ENCODE results near the gene POLR3H.
"Not testable (repeated sequence)": the region's sequence is repeated elsewhere in the genome, so short reads cannot be mapped to it uniquely, and the experiment has no call there.

Gene POLR3H, protein sequence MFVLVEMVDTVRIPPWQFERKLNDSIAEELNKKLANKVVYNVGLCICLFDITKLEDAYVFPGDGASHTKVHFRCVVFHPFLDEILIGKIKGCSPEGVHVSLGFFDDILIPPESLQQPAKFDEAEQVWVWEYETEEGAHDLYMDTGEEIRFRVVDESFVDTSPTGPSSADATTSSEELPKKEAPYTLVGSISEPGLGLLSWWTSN

DNA sequence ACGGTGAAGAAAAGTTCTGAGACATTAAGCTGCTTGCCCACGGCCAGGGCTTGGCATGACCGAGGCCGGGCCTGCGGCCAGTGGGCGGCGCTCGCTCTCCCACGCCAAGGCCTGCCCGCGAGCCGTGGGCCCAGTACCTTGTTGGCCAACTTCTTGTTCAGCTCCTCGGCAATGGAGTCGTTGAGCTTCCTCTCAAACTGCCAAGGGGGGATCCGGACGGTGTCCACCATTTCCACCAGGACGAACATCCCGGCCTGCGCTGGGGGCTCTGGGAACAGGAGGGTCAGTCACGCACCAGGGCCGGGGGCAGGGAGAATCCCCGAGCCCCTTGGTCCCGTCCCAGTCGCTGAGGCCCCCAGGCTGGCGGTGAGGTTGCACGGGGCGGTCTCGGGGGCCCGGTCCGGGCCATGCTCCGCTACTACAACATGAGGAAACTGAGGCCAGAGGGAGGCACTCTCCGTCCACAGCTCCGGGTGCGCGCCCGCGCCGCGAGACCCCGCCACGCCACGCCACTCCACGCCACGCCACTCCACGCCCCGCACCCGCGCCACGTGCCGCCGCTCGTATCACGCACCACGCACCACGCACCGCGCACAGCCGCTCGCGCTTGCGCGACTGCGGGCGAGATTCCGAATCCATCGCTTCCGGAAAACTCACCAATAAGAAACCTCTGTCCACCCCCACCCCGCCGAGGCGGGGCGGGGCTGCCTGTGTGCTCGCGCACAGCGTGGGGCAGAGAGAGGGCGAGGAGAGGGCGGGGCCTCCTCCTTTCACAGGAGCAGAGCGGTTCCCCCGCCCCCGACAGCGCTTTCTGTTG is at the start of gene POLR3H:
POLR3H (minus strand) TSS at position 617 of the 817 bp plus-strand sequence; CDS start at position 248, 369 bp downstream.
- no peaks in the 10 kb centered on the region for H3K27me3 ChIP-seq (ENCODE audit: control insufficient read depth, low read length)
- peak within 1 kb of the TSS; percentile 99 for H3K4me2 ChIP-seq (ENCODE audit: low read length)
- H3F3A ChIP-seq (ENCODE audit: control insufficient read depth, insufficient read depth) = no peaks in the 10 kb centered on the region; the same call in 1 of the 2 replicates
- peaks cover 40% of the 10 kb centered on the region for H3K36me3 ChIP-seq (ENCODE audit: control insufficient read depth, low read length)
- no peaks in the 10 kb centered on the region; the same call in 1 of the 2 replicates for H4K20me1 ChIP-seq (ENCODE audit: control insufficient read depth, insufficient read depth, low read depth, low read length)
- H3K9me3 ChIP-seq (ENCODE audit: control insufficient read depth, insufficient read depth, low read length) = no peaks in the 10 kb centered on the region
- H3K4me1 ChIP-seq (ENCODE audit: control insufficient read depth, low read length) = peaks cover 26% of the 10 kb centered on the region
- H3K79me2 ChIP-seq (ENCODE audit: control insufficient read depth, low read length) = peaks cover 56% of the 10 kb centered on the region
- peak within 1 kb of the TSS; percentile 58 for H3K27ac ChIP-seq (ENCODE audit: low read depth, low read length)
- peak within 1 kb of the TSS; percentile 100 for H3K4me3 ChIP-seq (ENCODE audit: low read length)
- no peaks in the 10 kb centered on the region for H3K9me2 ChIP-seq (replicated peaks; ENCODE audit: control insufficient read depth, low read length)
- no peak for TF ChIP-seq EZH2phosphoT487 (IDR thresholded peaks at IDR 0.05; ENCODE audit: borderline replicate concordance, low read length)
- TF ChIP-seq, protein P1, sequence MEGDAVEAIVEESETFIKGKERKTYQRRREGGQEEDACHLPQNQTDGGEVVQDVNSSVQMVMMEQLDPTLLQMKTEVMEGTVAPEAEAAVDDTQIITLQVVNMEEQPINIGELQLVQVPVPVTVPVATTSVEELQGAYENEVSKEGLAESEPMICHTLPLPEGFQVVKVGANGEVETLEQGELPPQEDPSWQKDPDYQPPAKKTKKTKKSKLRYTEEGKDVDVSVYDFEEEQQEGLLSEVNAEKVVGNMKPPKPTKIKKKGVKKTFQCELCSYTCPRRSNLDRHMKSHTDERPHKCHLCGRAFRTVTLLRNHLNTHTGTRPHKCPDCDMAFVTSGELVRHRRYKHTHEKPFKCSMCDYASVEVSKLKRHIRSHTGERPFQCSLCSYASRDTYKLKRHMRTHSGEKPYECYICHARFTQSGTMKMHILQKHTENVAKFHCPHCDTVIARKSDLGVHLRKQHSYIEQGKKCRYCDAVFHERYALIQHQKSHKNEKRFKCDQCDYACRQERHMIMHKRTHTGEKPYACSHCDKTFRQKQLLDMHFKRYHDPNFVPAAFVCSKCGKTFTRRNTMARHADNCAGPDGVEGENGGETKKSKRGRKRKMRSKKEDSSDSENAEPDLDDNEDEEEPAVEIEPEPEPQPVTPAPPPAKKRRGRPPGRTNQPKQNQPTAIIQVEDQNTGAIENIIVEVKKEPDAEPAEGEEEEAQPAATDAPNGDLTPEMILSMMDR (IDR thresholded peaks at IDR 0.05; ENCODE audit: low read depth, low read length, poor library complexity, severe bottlenecking) = peak; percentile 89

DNA sequence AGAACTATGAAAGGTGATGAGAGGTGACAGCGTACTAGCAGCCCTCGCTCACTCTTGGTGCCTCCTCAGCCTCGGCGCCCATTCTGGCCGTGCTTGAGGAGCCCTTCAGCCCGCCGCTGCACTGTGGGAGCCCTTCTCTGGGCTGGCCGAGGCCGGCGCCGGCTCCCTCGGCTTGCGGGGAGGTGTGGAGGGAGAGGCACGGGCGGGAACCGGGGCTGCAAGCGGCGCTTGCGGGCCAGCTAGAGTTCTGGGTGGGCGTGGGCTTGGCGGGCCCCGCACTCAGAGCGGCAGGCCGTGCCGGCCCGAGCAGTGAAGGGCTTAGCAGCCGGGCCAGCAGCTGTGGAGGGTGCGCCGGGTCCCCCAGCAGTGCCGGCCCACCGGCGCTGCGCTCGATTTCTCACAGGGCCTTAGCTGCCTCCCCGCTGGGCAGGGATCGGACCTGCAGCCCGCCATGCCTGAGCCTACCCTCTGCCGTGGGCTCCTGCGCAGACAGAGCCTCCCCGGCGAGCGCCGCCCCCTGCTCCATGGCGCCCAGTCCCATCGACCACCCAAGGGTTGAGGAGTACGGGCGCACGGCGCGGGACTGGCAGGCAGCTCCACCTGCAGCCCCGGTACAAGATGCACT is 49.2 kb upstream of the POLR3H start:
- H3K4me2 ChIP-seq (ENCODE audit: low read length); H3F3A ChIP-seq (ENCODE audit: control insufficient read depth, insufficient read depth); H3K9me3 ChIP-seq (ENCODE audit: control insufficient read depth, insufficient read depth, low read length); H3K27ac ChIP-seq (ENCODE audit: low read depth, low read length); H3K79me2 ChIP-seq (ENCODE audit: control insufficient read depth, low read length); H3K36me3 ChIP-seq (ENCODE audit: control insufficient read depth, low read length); H3K9me2 ChIP-seq (replicated peaks; ENCODE audit: control insufficient read depth, low read length); H4K20me1 ChIP-seq (ENCODE audit: control insufficient read depth, insufficient read depth, low read depth, low read length); H3K4me3 ChIP-seq (ENCODE audit: low read length); H3K27me3 ChIP-seq (ENCODE audit: control insufficient read depth, low read length): not testable (repeated sequence)
- H3K4me1 ChIP-seq (ENCODE audit: control insufficient read depth, low read length) = peaks cover 14% of the 10 kb centered on the region

DNA sequence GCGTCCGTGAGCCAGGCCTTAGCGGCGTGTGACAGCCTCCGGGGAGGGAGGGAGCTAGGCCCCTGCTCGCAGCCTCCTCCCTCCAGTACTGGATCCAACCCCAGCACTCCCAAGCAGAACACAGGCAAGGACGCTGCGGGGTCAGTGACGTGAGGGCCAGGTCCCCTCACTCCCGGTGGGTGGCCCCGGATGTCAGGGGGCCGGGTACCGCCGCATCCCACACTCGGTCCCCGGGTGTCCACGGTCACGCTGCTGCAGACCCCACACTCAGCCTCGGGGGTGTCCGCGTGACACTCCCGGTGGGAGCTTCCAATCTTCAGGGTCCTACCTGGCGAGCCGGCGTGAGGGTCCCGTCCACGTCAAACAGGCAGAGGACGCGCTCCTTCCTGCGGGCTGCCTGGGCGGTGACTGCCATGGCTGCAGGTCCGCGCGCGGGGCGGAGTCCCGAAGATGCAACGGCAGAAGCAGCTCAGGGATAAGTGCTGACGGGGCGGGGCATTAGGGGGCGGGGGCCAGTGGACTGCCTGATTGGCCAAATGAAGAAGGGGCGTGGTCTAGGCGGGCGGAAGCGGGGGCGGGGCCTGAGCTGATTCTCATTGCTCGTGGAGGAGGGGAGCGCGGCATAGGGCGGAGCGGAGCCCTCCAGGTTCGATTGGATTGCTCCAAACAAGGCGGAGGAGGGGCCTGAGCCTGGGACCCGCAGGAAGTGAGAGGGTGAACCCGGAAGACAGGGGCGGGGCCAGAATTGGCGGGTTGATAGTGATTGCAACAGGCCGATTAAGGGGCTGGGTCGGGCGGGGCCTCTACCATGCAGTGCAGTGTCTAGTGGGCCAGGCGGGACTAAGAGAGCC is 45.3 kb upstream of the POLR3H start, which contains the start of gene PMM1:
PMM1 (minus strand) TSS at position 450 of the 851 bp plus-strand sequence; CDS start at position 415, 35 bp downstream.
- H3K4me3 ChIP-seq (ENCODE audit: low read length) = peak within 1 kb of the TSS; percentile 99
- no peaks in the 10 kb centered on the region for H3F3A ChIP-seq (ENCODE audit: control insufficient read depth, insufficient read depth)
- peak within 1 kb of the TSS; percentile 43 for H3K27ac ChIP-seq (ENCODE audit: low read depth, low read length)
- H3K27me3 ChIP-seq (ENCODE audit: control insufficient read depth, low read length) = no peaks in the 10 kb centered on the region
- no peaks in the 10 kb centered on the region for H3K9me2 ChIP-seq (replicated peaks; ENCODE audit: control insufficient read depth, low read length)
- no peak for TF ChIP-seq EZH2phosphoT487 (IDR thresholded peaks at IDR 0.05; ENCODE audit: borderline replicate concordance, low read length)
- TF ChIP-seq, protein P1 (IDR thresholded peaks at IDR 0.05; ENCODE audit: low read depth, low read length, poor library complexity, severe bottlenecking) = no peak
- peak within 1 kb of the TSS; percentile 97 for H3K4me2 ChIP-seq (ENCODE audit: low read length)
- peaks cover 3% of the 10 kb centered on the region; the same call in 1 of the 2 replicates for H3K36me3 ChIP-seq (ENCODE audit: control insufficient read depth, low read length)
- H3K9me3 ChIP-seq (ENCODE audit: control insufficient read depth, insufficient read depth, low read length) = no peaks in the 10 kb centered on the region
- H3K4me1 ChIP-seq (ENCODE audit: control insufficient read depth, low read length) = peaks cover 15% of the 10 kb centered on the region
- H4K20me1 ChIP-seq (ENCODE audit: control insufficient read depth, insufficient read depth, low read depth, low read length) = no peaks in the 10 kb centered on the region
- H3K79me2 ChIP-seq (ENCODE audit: control insufficient read depth, low read length) = peaks cover 6% of the 10 kb centered on the region
